WTC11 (cell line): ENCODE data around the gene AATK.
"Not testable (repeated sequence)": the region's sequence is repeated elsewhere in the genome, so short reads cannot be mapped to it uniquely, and the experiment has no call there.

Experiments used
- FOXJ3 ChIP-seq: sonication (generic); formaldehyde crosslinking; IDR thresholded peaks from 2 replicates; pipeline ENCODE4 v1.9.0; 2021; ENCODE audit warnings: missing genetic modification reagents, mild to moderate bottlenecking, borderline replicate concordance
- FOXK1 ChIP-seq: sonication (generic); formaldehyde crosslinking; IDR thresholded peaks from 2 replicates; pipeline ENCODE4 v1.8.0; 2022; ENCODE audit warnings: mild to moderate bottlenecking, moderate library complexity, missing genetic modification reagents
- JUN ChIP-seq: sonication (generic); formaldehyde crosslinking; IDR thresholded peaks from 2 replicates; pipeline ENCODE4 v1.8.0; 2023; ENCODE audit warnings: mild to moderate bottlenecking, missing genetic modification reagents
- NFYB ChIP-seq: sonication (generic); formaldehyde crosslinking; conservative IDR thresholded peaks from 2 replicates; pipeline ENCODE4 v1.8.0; 2022; ENCODE audit warnings: low read depth, missing genetic modification reagents
- ZNF263 ChIP-seq: sonication (generic); formaldehyde crosslinking; IDR thresholded peaks from 2 replicates; pipeline ENCODE4 v1.8.1; 2022; ENCODE audit warnings: low read depth, mild to moderate bottlenecking, moderate library complexity, missing genetic modification reagents
- ZNF416 ChIP-seq: fragments of 250-450 bp; sonication (Bioruptor Pico); IDR thresholded peaks from 2 replicates; pipeline ENCODE4 v1.9.0; 2021; ENCODE audit warnings: mild to moderate bottlenecking, inconsistent platforms
- TF ChIP-seq, protein P1 (sequence below): fragments of 200-600 bp; IDR thresholded peaks from 2 replicates; pipeline ENCODE4 v1.8.0; 2022; ENCODE audit warnings: antibody characterized with exemption
- TF ChIP-seq, protein P2 (sequence below): sonication (generic); formaldehyde crosslinking; IDR thresholded peaks from 2 replicates; pipeline ENCODE4 v1.8.0; 2022; ENCODE audit warnings: mild to moderate bottlenecking, missing genetic modification reagents
- TF ChIP-seq, protein P3 (sequence below): sonication (generic); formaldehyde crosslinking; IDR thresholded peaks from 2 replicates; pipeline ENCODE4 v1.8.1; 2023; ENCODE audit warnings: mild to moderate bottlenecking, missing genetic modification reagents
- TF ChIP-seq, protein P4 (sequence below): sonication (generic); formaldehyde crosslinking; conservative IDR thresholded peaks from 2 replicates; pipeline ENCODE4 v1.8.1; 2022; ENCODE audit warnings: mild to moderate bottlenecking, missing genetic modification reagents
- TF ChIP-seq, protein P5 (sequence below): sonication (generic); formaldehyde crosslinking; IDR thresholded peaks from 2 replicates; pipeline ENCODE4 v1.8.1; 2022; ENCODE audit warnings: low read depth, mild to moderate bottlenecking, moderate library complexity, missing genetic modification reagents, borderline replicate concordance
- TF ChIP-seq, protein P6 (sequence below): sonication (generic); formaldehyde crosslinking; IDR thresholded peaks from 2 replicates; pipeline ENCODE4 v1.8.1; 2022; ENCODE audit warnings: low read depth, missing genetic modification reagents, borderline replicate concordance

- TF ChIP-seq, protein P1, sequence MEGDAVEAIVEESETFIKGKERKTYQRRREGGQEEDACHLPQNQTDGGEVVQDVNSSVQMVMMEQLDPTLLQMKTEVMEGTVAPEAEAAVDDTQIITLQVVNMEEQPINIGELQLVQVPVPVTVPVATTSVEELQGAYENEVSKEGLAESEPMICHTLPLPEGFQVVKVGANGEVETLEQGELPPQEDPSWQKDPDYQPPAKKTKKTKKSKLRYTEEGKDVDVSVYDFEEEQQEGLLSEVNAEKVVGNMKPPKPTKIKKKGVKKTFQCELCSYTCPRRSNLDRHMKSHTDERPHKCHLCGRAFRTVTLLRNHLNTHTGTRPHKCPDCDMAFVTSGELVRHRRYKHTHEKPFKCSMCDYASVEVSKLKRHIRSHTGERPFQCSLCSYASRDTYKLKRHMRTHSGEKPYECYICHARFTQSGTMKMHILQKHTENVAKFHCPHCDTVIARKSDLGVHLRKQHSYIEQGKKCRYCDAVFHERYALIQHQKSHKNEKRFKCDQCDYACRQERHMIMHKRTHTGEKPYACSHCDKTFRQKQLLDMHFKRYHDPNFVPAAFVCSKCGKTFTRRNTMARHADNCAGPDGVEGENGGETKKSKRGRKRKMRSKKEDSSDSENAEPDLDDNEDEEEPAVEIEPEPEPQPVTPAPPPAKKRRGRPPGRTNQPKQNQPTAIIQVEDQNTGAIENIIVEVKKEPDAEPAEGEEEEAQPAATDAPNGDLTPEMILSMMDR, result not testable (repeated sequence)
- TF ChIP-seq, protein P2, sequence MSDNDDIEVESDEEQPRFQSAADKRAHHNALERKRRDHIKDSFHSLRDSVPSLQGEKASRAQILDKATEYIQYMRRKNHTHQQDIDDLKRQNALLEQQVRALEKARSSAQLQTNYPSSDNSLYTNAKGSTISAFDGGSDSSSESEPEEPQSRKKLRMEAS (CRISPR knock-in tag), result not testable (repeated sequence)
- TF ChIP-seq, protein P3, sequence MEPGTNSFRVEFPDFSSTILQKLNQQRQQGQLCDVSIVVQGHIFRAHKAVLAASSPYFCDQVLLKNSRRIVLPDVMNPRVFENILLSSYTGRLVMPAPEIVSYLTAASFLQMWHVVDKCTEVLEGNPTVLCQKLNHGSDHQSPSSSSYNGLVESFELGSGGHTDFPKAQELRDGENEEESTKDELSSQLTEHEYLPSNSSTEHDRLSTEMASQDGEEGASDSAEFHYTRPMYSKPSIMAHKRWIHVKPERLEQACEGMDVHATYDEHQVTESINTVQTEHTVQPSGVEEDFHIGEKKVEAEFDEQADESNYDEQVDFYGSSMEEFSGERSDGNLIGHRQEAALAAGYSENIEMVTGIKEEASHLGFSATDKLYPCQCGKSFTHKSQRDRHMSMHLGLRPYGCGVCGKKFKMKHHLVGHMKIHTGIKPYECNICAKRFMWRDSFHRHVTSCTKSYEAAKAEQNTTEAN (CRISPR knock-in tag), result not testable (repeated sequence)
- not testable (repeated sequence) for TF ChIP-seq NFYB; FOXJ3; ZNF416 (CRISPR knock-in tag); FOXK1 (CRISPR knock-in tag); JUN; ZNF263 (CRISPR knock-in tag)
- TF ChIP-seq, protein P4, sequence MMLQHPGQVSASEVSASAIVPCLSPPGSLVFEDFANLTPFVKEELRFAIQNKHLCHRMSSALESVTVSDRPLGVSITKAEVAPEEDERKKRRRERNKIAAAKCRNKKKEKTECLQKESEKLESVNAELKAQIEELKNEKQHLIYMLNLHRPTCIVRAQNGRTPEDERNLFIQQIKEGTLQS, result not testable (repeated sequence)
- TF ChIP-seq, protein P5, sequence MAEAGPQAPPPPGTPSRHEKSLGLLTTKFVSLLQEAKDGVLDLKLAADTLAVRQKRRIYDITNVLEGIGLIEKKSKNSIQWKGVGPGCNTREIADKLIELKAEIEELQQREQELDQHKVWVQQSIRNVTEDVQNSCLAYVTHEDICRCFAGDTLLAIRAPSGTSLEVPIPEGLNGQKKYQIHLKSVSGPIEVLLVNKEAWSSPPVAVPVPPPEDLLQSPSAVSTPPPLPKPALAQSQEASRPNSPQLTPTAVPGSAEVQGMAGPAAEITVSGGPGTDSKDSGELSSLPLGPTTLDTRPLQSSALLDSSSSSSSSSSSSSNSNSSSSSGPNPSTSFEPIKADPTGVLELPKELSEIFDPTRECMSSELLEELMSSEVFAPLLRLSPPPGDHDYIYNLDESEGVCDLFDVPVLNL, result not testable (repeated sequence)
- TF ChIP-seq, protein P6, sequence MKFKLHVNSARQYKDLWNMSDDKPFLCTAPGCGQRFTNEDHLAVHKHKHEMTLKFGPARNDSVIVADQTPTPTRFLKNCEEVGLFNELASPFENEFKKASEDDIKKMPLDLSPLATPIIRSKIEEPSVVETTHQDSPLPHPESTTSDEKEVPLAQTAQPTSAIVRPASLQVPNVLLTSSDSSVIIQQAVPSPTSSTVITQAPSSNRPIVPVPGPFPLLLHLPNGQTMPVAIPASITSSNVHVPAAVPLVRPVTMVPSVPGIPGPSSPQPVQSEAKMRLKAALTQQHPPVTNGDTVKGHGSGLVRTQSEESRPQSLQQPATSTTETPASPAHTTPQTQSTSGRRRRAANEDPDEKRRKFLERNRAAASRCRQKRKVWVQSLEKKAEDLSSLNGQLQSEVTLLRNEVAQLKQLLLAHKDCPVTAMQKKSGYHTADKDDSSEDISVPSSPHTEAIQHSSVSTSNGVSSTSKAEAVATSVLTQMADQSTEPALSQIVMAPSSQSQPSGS (CRISPR knock-in tag), result not testable (repeated sequence)
Measured at GRCh38 chr17:81154016-81154415, 12.0 kb downstream of the AATK start.
